Cardiac fibroblast (primary cell): ENCODE measurements around the gene SIDT2.

Source experiments
- DNase-seq, 2 donors: peaks; one replicate each; pipeline versions ENCODE4 v3.0.0 to v3.0.0-alpha.2; 2010; ENCODE audit warnings: low read depth in 2 of 2
- H3K4me3 ChIP-seq, 2 donors: replicated peaks in 1 of 2; 1 replicate in 1 of 2; 2 replicates in 1 of 2; pipeline ENCODE4 v1.5.1; 2011; ENCODE audit warnings: low read depth in 2 of 2, low read length in 2 of 2, mild to moderate bottlenecking in 2 of 2, moderate library complexity in 1 of 2
- CTCF ChIP-seq: IDR thresholded peaks from one replicate; pipeline ENCODE4 v1.5.1; 2011; ENCODE audit warnings: low read depth, mild to moderate bottlenecking, low read length, inconsistent platforms

Gene SIDT2

GRCh38 chr11:117189191-117189940 is 10.8 kb downstream of the SIDT2 start:
- no peak for TF ChIP-seq CTCF
- no peak for DNase-seq
- no peak overlapping the region for H3K4me3 ChIP-seq

GRCh38 chr11:117189941-117190544 is 11.5 kb downstream of the SIDT2 start:
- TF ChIP-seq CTCF, result no peak
- no peak for DNase-seq
- no peak overlapping the region for H3K4me3 ChIP-seq

GRCh38 chr11:117191680-117192400 is 13.3 kb downstream of the SIDT2 start:
- no peak for TF ChIP-seq CTCF
- no peak for DNase-seq
- no peak overlapping the region for H3K4me3 ChIP-seq

- DNase-seq, result no peak
- TF ChIP-seq CTCF, result no peak
- no peak overlapping the region for H3K4me3 ChIP-seq
Observed at GRCh38 chr11:117192401-117192875, 13.9 kb downstream of the SIDT2 start.

GRCh38 chr11:117193130-117194020 is 14.8 kb downstream of the SIDT2 start:
- no peak for TF ChIP-seq CTCF
- H3K4me3 ChIP-seq, result no peak overlapping the region
- no peak for DNase-seq

- H3K4me3 ChIP-seq, result no peak overlapping the region
- no peak for DNase-seq
- no peak for TF ChIP-seq CTCF
Observed at GRCh38 chr11:117194267-117194666, 15.7 kb downstream of the SIDT2 start.
